Measurements from ENCODE around the gene TPO. TPM values are rescaled to one million over a fixed set of nuclear protein-coding genes. Genes with fewer than 3 reads are reported as not detected.

The TPO gene
- total RNA-seq, 2 experiments from 2014 or later, result 0.18 TPM; not detected in 1

GRCh38 chr2:1476617-1477195 lies 63.4 kb downstream of the TPO start:
- Mint-ChIP-seq H3K36me3 (no peaks in the 10 kb centered on the region), H3K27me3 (no peaks in the 10 kb centered on the region), H3K4me3 (no peak overlapping the region), H3K9me3 (ENCODE audit: low read depth) (no peaks in the 10 kb centered on the region), H3K4me1 (no peaks in the 10 kb centered on the region), H3K27ac (no peak overlapping the region)
- DNase-seq (no peak), ATAC-seq (no peak)
- CTCF ChIA-PET, result no interaction called here

- CTCF ChIA-PET, result no interaction called here
- H3K4me3 Mint-ChIP-seq, result no peak overlapping the region
- no peaks in the 10 kb centered on the region for H3K9me3 Mint-ChIP-seq (ENCODE audit: low read depth)
- no peaks in the 10 kb centered on the region for H3K4me1 Mint-ChIP-seq
- H3K27me3 Mint-ChIP-seq, result no peaks in the 10 kb centered on the region
- DNase-seq, result no peak
- H3K27ac Mint-ChIP-seq, result no peak overlapping the region
- no peaks in the 10 kb centered on the region for H3K36me3 Mint-ChIP-seq
- ATAC-seq, result no peak
These were observed 64.2 kb downstream of the TPO start for GRCh38 chr2:1477196-1478040.

GRCh38 chr2:1478311-1479305 lies 65.3 kb downstream of the TPO start:
- H3K4me3 Mint-ChIP-seq, result no peak overlapping the region
- CTCF ChIA-PET, result no interaction called here
- no peaks in the 10 kb centered on the region for H3K4me1 Mint-ChIP-seq
- no peak for DNase-seq
- no peak for ATAC-seq
- no peak overlapping the region for H3K27ac Mint-ChIP-seq
- no peaks in the 10 kb centered on the region for H3K27me3 Mint-ChIP-seq
- H3K9me3 Mint-ChIP-seq (ENCODE audit: low read depth), result no peaks in the 10 kb centered on the region
- H3K36me3 Mint-ChIP-seq, result no peaks in the 10 kb centered on the region

GRCh38 chr2:1479346-1479745 lies 66.1 kb downstream of the TPO start:
- H3K4me3 Mint-ChIP-seq, result no peak overlapping the region
- no peaks in the 10 kb centered on the region for H3K36me3 Mint-ChIP-seq
- no peak for ATAC-seq
- CTCF ChIA-PET, result no interaction called here
- no peak for DNase-seq
- H3K27me3 Mint-ChIP-seq, result no peaks in the 10 kb centered on the region
- H3K27ac Mint-ChIP-seq, result no peak overlapping the region
- no peaks in the 10 kb centered on the region for H3K4me1 Mint-ChIP-seq
- H3K9me3 Mint-ChIP-seq (ENCODE audit: low read depth), result no peaks in the 10 kb centered on the region

- CTCF ChIA-PET, result no interaction called here
- no peaks in the 10 kb centered on the region for H3K27me3 Mint-ChIP-seq
These were observed 67.4 kb downstream of the TPO start for GRCh38 chr2:1480671-1481076.

GRCh38 chr2:1481406-1482252 lies 68.4 kb downstream of the TPO start:
- no peaks in the 10 kb centered on the region for H3K4me1 Mint-ChIP-seq
- no peaks in the 10 kb centered on the region for H3K27me3 Mint-ChIP-seq
- H3K9me3 Mint-ChIP-seq (ENCODE audit: low read depth), result no peaks in the 10 kb centered on the region
- no peak overlapping the region for H3K27ac Mint-ChIP-seq
- CTCF ChIA-PET, result no interaction called here
- ATAC-seq, result no peak
- no peak for DNase-seq
- H3K4me3 Mint-ChIP-seq, result no peak overlapping the region
- H3K36me3 Mint-ChIP-seq, result no peaks in the 10 kb centered on the region

More at GRCh38 chr2:1480671-1481076, 67.4 kb downstream of the TPO start:
- H3K27ac Mint-ChIP-seq, result no peak overlapping the region
- no peak overlapping the region for H3K4me3 Mint-ChIP-seq
- no peaks in the 10 kb centered on the region for H3K4me1 Mint-ChIP-seq
- no peaks in the 10 kb centered on the region for H3K9me3 Mint-ChIP-seq (ENCODE audit: low read depth)
- H3K36me3 Mint-ChIP-seq, result no peaks in the 10 kb centered on the region
- no peak for DNase-seq
- ATAC-seq, result no peak

GRCh38 chr2:1482253-1482675 lies 69.0 kb downstream of the TPO start:
- Mint-ChIP-seq H3K27me3 (no peaks in the 10 kb centered on the region), H3K4me3 (no peak overlapping the region), H3K9me3 (ENCODE audit: low read depth) (no peaks in the 10 kb centered on the region), H3K36me3 (no peaks in the 10 kb centered on the region), H3K4me1 (no peaks in the 10 kb centered on the region), H3K27ac (no peak overlapping the region)
- CTCF ChIA-PET, result no interaction called here
- DNase-seq (no peak), ATAC-seq (no peak)

GRCh38 chr2:1482981-1483380 lies 69.7 kb downstream of the TPO start:
- ATAC-seq, result no peak
- H3K9me3 Mint-ChIP-seq (ENCODE audit: low read depth), result no peaks in the 10 kb centered on the region
- CTCF ChIA-PET, result no interaction called here
- H3K27ac Mint-ChIP-seq, result no peak overlapping the region
- no peaks in the 10 kb centered on the region for H3K36me3 Mint-ChIP-seq
- H3K27me3 Mint-ChIP-seq, result no peaks in the 10 kb centered on the region
- no peak for DNase-seq
- H3K4me3 Mint-ChIP-seq, result no peak overlapping the region
- H3K4me1 Mint-ChIP-seq, result no peaks in the 10 kb centered on the region

GRCh38 chr2:1483551-1483950 lies 70.3 kb downstream of the TPO start:
- CTCF ChIA-PET, result no interaction called here
- Mint-ChIP-seq H3K27ac (no peak overlapping the region), H3K4me3 (no peak overlapping the region), H3K4me1 (no peaks in the 10 kb centered on the region), H3K27me3 (no peaks in the 10 kb centered on the region), H3K36me3 (no peaks in the 10 kb centered on the region), H3K9me3 (ENCODE audit: low read depth) (no peaks in the 10 kb centered on the region)
- ATAC-seq, result no peak
- DNase-seq, result no peak

- H3K9me3 Mint-ChIP-seq (ENCODE audit: low read depth), result no peaks in the 10 kb centered on the region
- ATAC-seq (no peak), DNase-seq (no peak)
- no peak overlapping the region for H3K27ac Mint-ChIP-seq
- CTCF ChIA-PET, result no interaction called here
- no peaks in the 10 kb centered on the region for H3K36me3 Mint-ChIP-seq
- no peaks in the 10 kb centered on the region for H3K4me1 Mint-ChIP-seq
- no peaks in the 10 kb centered on the region for H3K27me3 Mint-ChIP-seq
- no peak overlapping the region for H3K4me3 Mint-ChIP-seq
These were observed 71.0 kb downstream of the TPO start for GRCh38 chr2:1484131-1484884.

- CTCF ChIA-PET, result no interaction called here
- H3K4me1 Mint-ChIP-seq, result no peaks in the 10 kb centered on the region
- no peak overlapping the region for H3K4me3 Mint-ChIP-seq
- no peak overlapping the region for H3K27ac Mint-ChIP-seq
- no peaks in the 10 kb centered on the region for H3K9me3 Mint-ChIP-seq (ENCODE audit: low read depth)
- no peaks in the 10 kb centered on the region for H3K27me3 Mint-ChIP-seq
- ATAC-seq (no peak), DNase-seq (no peak)
- H3K36me3 Mint-ChIP-seq, result no peaks in the 10 kb centered on the region
These were observed 73.4 kb downstream of the TPO start for GRCh38 chr2:1486670-1487069.

GRCh38 chr2:1487758-1488157 lies 74.5 kb downstream of the TPO start:
- Mint-ChIP-seq H3K4me3 (no peak overlapping the region), H3K27ac (no peak overlapping the region), H3K27me3 (no peaks in the 10 kb centered on the region), H3K36me3 (no peaks in the 10 kb centered on the region), H3K4me1 (no peaks in the 10 kb centered on the region), H3K9me3 (ENCODE audit: low read depth) (no peaks in the 10 kb centered on the region)
- DNase-seq, result no peak
- ATAC-seq, result no peak
- CTCF ChIA-PET, result no interaction called here
